GM23338 (cell line): ENCODE results near the gene CAMKK2. TPM values are rescaled to one million over a fixed set of nuclear protein-coding genes. Genes with fewer than 3 reads are reported as not detected.

ENCODE experiments used
- ATAC-seq: fragments of 200-7000 bp; cut with Tn5 transposase; 3 replicates; pipeline ENCODE4 v1.9.1; 2020
- DNase-seq: peaks from one replicate; pipeline ENCODE4 v3.0.0-alpha.2; 2015; ENCODE audit warnings: low spot score
- H2AFZ ChIP-seq: fragments of 200-600 bp; sonication (generic); 2 replicates; pipeline ENCODE4 v1.8.0; 2016; ENCODE audit warnings: antibody characterized with exemption, mild to moderate bottlenecking, moderate library complexity
- H3F3A ChIP-seq: fragments of 200-600 bp; sonication (generic); replicated peaks from 2 replicates; pipeline ENCODE4 v1.8.0; 2017; ENCODE audit warnings: antibody characterized with exemption, mixed run types, low read depth
- H3K27ac ChIP-seq: fragments of 200-600 bp; sonication (generic); 2 replicates; pipeline ENCODE4 v1.6.1; 2016; ENCODE audit warnings: low read depth
- H3K27me3 ChIP-seq: fragments of 200-600 bp; sonication (generic); 2 replicates; pipeline ENCODE4 v1.8.0; 2016; ENCODE audit warnings: mild to moderate bottlenecking, mixed run types, moderate library complexity; ENCODE audit not compliant: insufficient read depth
- H3K36me3 ChIP-seq: fragments of 200-600 bp; sonication (generic); 2 replicates; pipeline ENCODE4 v1.8.0; 2016; ENCODE audit warnings: mild to moderate bottlenecking; ENCODE audit not compliant: insufficient read depth
- H3K4me1 ChIP-seq: fragments of 200-600 bp; sonication (generic); 2 replicates; pipeline ENCODE4 v1.8.0; 2016; ENCODE audit warnings: mild to moderate bottlenecking, moderate library complexity; ENCODE audit not compliant: insufficient read depth
- H3K4me2 ChIP-seq: fragments of 200-600 bp; sonication (generic); 2 replicates; pipeline ENCODE4 v1.7.1; 2017; ENCODE audit warnings: mixed run types
- H3K4me3 ChIP-seq: fragments of 200-600 bp; sonication (generic); 2 replicates; pipeline ENCODE4 v1.6.1; 2016; ENCODE audit warnings: mixed run types
- H3K79me2 ChIP-seq: fragments of 200-600 bp; sonication (generic); replicated peaks from 2 replicates; pipeline ENCODE4 v1.8.0; 2017; ENCODE audit warnings: mild to moderate bottlenecking; ENCODE audit not compliant: insufficient read depth
- H3K9me2 ChIP-seq: fragments of 200-600 bp; sonication (generic); 2 replicates; pipeline ENCODE4 v1.8.0; 2017; ENCODE audit not compliant: insufficient read depth
- H4K20me1 ChIP-seq: fragments of 200-600 bp; sonication (generic); replicated peaks from 2 replicates; pipeline ENCODE4 v1.8.0; 2017; ENCODE audit warnings: mild to moderate bottlenecking; ENCODE audit not compliant: insufficient read depth
- H3K27ac Mint-ChIP-seq: 2 replicates; pipeline ENCODE4 v1.8.0; 2020; ENCODE audit warnings: inconsistent platforms, mild to moderate bottlenecking, moderate library complexity, mixed read lengths
- H3K27me3 Mint-ChIP-seq: 3 replicates; pipeline ENCODE4 v1.8.0; 2022; ENCODE audit warnings: low read depth, mild to moderate bottlenecking, moderate library complexity, mixed read lengths, inconsistent platforms; ENCODE audit not compliant: insufficient read depth, poor library complexity
- H3K36me3 Mint-ChIP-seq: 3 replicates; pipeline ENCODE4 v1.8.0; 2021; ENCODE audit warnings: low read depth, mild to moderate bottlenecking, inconsistent platforms, moderate library complexity, mixed read lengths
- H3K4me1 Mint-ChIP-seq: 3 replicates; pipeline ENCODE4 v1.8.0; 2020; ENCODE audit warnings: mild to moderate bottlenecking, inconsistent platforms, mixed read lengths
- H3K4me3 Mint-ChIP-seq: 3 replicates; pipeline ENCODE4 v1.8.0; 2021; ENCODE audit warnings: moderate library complexity, mild to moderate bottlenecking, inconsistent platforms, mixed read lengths
- H3K9me3 Mint-ChIP-seq: 3 replicates; pipeline ENCODE4 v1.8.0; 2020; ENCODE audit warnings: moderate library complexity, mild to moderate bottlenecking, inconsistent platforms, mixed read lengths
- CREB1 ChIP-seq: fragments of 250-450 bp; sonication (Bioruptor Pico); IDR thresholded peaks from 2 replicates; pipeline ENCODE4 v1.5.0; 2020; ENCODE audit warnings: low read depth, mild to moderate bottlenecking, moderate library complexity
- EZH2 ChIP-seq: fragments of 200-600 bp; sonication (generic); IDR thresholded peaks from one replicate; pipeline ENCODE4 v1.8.0; 2017; ENCODE audit warnings: antibody characterized with exemption, mild to moderate bottlenecking, low read depth; ENCODE audit not compliant: unreplicated experiment
- EZH2phosphoT487 ChIP-seq: fragments of 200-600 bp; sonication (generic); IDR thresholded peaks from one replicate; pipeline ENCODE4 v1.8.1; 2018; ENCODE audit warnings: antibody characterized with exemption; ENCODE audit not compliant: unreplicated experiment
- JUNB ChIP-seq: IDR thresholded peaks from one replicate; pipeline ENCODE4 v1.6.1; 2016; ENCODE audit warnings: antibody characterized with exemption; ENCODE audit not compliant: unreplicated experiment
- NANOG ChIP-seq: IDR thresholded peaks from 2 replicates; pipeline ENCODE4 v1.6.1; 2016; ENCODE audit warnings: antibody characterized with exemption, borderline replicate concordance
- POLR2AphosphoS5 ChIP-seq: IDR thresholded peaks from 2 replicates; pipeline ENCODE4 v1.6.1; 2016; ENCODE audit warnings: antibody characterized with exemption, low read depth
- STAT1 ChIP-seq: IDR thresholded peaks from one replicate; pipeline ENCODE4 v1.6.1; 2016; ENCODE audit warnings: antibody characterized with exemption; ENCODE audit not compliant: unreplicated experiment
- ZNF114 ChIP-seq: fragments of 250-450 bp; sonication (Bioruptor Pico); IDR thresholded peaks from 2 replicates; pipeline ENCODE4 v1.5.0; 2020; ENCODE audit warnings: mild to moderate bottlenecking, moderate library complexity
- ZNF331 ChIP-seq: fragments of 250-450 bp; sonication (Bioruptor Pico); IDR thresholded peaks from 2 replicates; pipeline ENCODE4 v1.5.0; 2020; ENCODE audit warnings: low read depth, mild to moderate bottlenecking, moderate library complexity
- polyA plus RNA-seq: library from polyadenylated mRNA; unstranded; fragments of >200 nt; fragmentation: Nextera tagmentation; extraction: Ambion mirVana; gene quantifications from 2 replicates; pipeline ENCODE4 v1.2.1, GENCODE V29; 2016
- total RNA-seq: library from RNA; depleted of rRNA; stranded (reverse); fragments of >200 nt; shearing (Covaris generic); gene quantifications from 2 replicates; pipeline ENCODE4 v1.2.3, GENCODE V29; 2014
- TF ChIP-seq, protein P1 (sequence below): IDR thresholded peaks from 2 replicates; pipeline ENCODE4 v1.6.1; 2016; ENCODE audit warnings: antibody characterized with exemption
- TF ChIP-seq, protein P2 (sequence below), 2 experiments: fragments of 200-600 bp in 1 of 2; sonication (generic) in 1 of 2; conservative IDR thresholded peaks; 2 replicates each; pipeline versions ENCODE4 v1.5.1 to v1.6.1; 2016 to 2017; ENCODE audit warnings: antibody characterized with exemption in 2 of 2, low read depth in 2 of 2, mild to moderate bottlenecking in 2 of 2, moderate library complexity in 1 of 2
- TF ChIP-seq, protein P3 (sequence below): IDR thresholded peaks from one replicate; pipeline ENCODE4 v1.6.1; 2018; ENCODE audit warnings: antibody characterized with exemption; ENCODE audit not compliant: unreplicated experiment
- TF ChIP-seq, protein P4 (sequence below): fragments of 250-450 bp; sonication (Bioruptor Pico); IDR thresholded peaks from 2 replicates; pipeline ENCODE4 v1.5.0; 2020; ENCODE audit warnings: mild to moderate bottlenecking, moderate library complexity

The CAMKK2 gene
- total and polyA plus RNA-seq, 2 experiments from 2014 or later = 10.3 to 26.4 TPM

DNA sequence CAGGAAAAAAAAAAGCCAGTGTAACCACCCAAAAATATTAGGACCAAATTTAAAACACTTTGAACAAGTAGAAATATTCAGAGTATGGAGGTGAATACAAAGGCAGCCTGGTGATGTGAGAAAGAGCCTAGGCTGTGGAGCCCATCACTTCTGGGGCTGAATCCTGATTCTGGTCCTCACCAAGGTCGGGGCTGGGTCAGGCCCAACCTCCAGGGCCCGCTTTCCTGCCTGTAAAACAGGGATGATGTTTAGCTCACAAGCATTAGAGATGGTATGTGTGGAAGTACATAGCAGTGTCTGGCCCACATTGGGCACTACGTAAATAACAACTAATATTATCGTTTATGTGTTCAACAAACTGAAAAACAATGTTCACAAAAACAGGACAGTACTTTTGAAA, 7.8 kb upstream of the CAMKK2 start:
- ATAC-seq (no peak), DNase-seq (no peak)
- peaks cover 1% of the 10 kb centered on the region for H3K27me3 Mint-ChIP-seq
- Histone ChIP-seq H3K36me3 (no peaks in the 10 kb centered on the region), H3K79me2 (no peaks in the 10 kb centered on the region), H3K27ac (no peak overlapping the region), H4K20me1 (no peaks in the 10 kb centered on the region), H3K4me2 (no peak overlapping the region), H3F3A (no peaks in the 10 kb centered on the region), H2AFZ (no peak overlapping the region), H3K9me2 (no peaks in the 10 kb centered on the region), H3K27me3 (no peaks in the 10 kb centered on the region), H3K4me1 (no peaks in the 10 kb centered on the region), H3K4me3 (no peak overlapping the region)
- H3K9me3 Mint-ChIP-seq = no peaks in the 10 kb centered on the region
- no peak overlapping the region for H3K27ac Mint-ChIP-seq
- no peak overlapping the region for H3K4me3 Mint-ChIP-seq
- peaks cover 13% of the 10 kb centered on the region for H3K36me3 Mint-ChIP-seq
- H3K4me1 Mint-ChIP-seq = no peaks in the 10 kb centered on the region; the same call in 2 of the 3 replicates
- TF ChIP-seq STAT1 (no peak), EZH2 (no peak), CREB1 (CRISPR knock-in tag) (no peak), EZH2phosphoT487 (no peak), NANOG (no peak), ZNF114 (CRISPR knock-in tag) (no peak), JUNB (no peak), ZNF331 (no peak), POLR2AphosphoS5 (no peak)
- TF ChIP-seq, protein P1, sequence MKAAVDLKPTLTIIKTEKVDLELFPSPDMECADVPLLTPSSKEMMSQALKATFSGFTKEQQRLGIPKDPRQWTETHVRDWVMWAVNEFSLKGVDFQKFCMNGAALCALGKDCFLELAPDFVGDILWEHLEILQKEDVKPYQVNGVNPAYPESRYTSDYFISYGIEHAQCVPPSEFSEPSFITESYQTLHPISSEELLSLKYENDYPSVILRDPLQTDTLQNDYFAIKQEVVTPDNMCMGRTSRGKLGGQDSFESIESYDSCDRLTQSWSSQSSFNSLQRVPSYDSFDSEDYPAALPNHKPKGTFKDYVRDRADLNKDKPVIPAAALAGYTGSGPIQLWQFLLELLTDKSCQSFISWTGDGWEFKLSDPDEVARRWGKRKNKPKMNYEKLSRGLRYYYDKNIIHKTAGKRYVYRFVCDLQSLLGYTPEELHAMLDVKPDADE = no peak
- TF ChIP-seq, protein P2, sequence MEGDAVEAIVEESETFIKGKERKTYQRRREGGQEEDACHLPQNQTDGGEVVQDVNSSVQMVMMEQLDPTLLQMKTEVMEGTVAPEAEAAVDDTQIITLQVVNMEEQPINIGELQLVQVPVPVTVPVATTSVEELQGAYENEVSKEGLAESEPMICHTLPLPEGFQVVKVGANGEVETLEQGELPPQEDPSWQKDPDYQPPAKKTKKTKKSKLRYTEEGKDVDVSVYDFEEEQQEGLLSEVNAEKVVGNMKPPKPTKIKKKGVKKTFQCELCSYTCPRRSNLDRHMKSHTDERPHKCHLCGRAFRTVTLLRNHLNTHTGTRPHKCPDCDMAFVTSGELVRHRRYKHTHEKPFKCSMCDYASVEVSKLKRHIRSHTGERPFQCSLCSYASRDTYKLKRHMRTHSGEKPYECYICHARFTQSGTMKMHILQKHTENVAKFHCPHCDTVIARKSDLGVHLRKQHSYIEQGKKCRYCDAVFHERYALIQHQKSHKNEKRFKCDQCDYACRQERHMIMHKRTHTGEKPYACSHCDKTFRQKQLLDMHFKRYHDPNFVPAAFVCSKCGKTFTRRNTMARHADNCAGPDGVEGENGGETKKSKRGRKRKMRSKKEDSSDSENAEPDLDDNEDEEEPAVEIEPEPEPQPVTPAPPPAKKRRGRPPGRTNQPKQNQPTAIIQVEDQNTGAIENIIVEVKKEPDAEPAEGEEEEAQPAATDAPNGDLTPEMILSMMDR (conservative IDR thresholded peaks at IDR 0.05; ENCODE audit: low read depth in 2 of 2) = no peak
- TF ChIP-seq, protein P3, sequence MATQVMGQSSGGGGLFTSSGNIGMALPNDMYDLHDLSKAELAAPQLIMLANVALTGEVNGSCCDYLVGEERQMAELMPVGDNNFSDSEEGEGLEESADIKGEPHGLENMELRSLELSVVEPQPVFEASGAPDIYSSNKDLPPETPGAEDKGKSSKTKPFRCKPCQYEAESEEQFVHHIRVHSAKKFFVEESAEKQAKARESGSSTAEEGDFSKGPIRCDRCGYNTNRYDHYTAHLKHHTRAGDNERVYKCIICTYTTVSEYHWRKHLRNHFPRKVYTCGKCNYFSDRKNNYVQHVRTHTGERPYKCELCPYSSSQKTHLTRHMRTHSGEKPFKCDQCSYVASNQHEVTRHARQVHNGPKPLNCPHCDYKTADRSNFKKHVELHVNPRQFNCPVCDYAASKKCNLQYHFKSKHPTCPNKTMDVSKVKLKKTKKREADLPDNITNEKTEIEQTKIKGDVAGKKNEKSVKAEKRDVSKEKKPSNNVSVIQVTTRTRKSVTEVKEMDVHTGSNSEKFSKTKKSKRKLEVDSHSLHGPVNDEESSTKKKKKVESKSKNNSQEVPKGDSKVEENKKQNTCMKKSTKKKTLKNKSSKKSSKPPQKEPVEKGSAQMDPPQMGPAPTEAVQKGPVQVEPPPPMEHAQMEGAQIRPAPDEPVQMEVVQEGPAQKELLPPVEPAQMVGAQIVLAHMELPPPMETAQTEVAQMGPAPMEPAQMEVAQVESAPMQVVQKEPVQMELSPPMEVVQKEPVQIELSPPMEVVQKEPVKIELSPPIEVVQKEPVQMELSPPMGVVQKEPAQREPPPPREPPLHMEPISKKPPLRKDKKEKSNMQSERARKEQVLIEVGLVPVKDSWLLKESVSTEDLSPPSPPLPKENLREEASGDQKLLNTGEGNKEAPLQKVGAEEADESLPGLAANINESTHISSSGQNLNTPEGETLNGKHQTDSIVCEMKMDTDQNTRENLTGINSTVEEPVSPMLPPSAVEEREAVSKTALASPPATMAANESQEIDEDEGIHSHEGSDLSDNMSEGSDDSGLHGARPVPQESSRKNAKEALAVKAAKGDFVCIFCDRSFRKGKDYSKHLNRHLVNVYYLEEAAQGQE = no peak
- TF ChIP-seq, protein P4, sequence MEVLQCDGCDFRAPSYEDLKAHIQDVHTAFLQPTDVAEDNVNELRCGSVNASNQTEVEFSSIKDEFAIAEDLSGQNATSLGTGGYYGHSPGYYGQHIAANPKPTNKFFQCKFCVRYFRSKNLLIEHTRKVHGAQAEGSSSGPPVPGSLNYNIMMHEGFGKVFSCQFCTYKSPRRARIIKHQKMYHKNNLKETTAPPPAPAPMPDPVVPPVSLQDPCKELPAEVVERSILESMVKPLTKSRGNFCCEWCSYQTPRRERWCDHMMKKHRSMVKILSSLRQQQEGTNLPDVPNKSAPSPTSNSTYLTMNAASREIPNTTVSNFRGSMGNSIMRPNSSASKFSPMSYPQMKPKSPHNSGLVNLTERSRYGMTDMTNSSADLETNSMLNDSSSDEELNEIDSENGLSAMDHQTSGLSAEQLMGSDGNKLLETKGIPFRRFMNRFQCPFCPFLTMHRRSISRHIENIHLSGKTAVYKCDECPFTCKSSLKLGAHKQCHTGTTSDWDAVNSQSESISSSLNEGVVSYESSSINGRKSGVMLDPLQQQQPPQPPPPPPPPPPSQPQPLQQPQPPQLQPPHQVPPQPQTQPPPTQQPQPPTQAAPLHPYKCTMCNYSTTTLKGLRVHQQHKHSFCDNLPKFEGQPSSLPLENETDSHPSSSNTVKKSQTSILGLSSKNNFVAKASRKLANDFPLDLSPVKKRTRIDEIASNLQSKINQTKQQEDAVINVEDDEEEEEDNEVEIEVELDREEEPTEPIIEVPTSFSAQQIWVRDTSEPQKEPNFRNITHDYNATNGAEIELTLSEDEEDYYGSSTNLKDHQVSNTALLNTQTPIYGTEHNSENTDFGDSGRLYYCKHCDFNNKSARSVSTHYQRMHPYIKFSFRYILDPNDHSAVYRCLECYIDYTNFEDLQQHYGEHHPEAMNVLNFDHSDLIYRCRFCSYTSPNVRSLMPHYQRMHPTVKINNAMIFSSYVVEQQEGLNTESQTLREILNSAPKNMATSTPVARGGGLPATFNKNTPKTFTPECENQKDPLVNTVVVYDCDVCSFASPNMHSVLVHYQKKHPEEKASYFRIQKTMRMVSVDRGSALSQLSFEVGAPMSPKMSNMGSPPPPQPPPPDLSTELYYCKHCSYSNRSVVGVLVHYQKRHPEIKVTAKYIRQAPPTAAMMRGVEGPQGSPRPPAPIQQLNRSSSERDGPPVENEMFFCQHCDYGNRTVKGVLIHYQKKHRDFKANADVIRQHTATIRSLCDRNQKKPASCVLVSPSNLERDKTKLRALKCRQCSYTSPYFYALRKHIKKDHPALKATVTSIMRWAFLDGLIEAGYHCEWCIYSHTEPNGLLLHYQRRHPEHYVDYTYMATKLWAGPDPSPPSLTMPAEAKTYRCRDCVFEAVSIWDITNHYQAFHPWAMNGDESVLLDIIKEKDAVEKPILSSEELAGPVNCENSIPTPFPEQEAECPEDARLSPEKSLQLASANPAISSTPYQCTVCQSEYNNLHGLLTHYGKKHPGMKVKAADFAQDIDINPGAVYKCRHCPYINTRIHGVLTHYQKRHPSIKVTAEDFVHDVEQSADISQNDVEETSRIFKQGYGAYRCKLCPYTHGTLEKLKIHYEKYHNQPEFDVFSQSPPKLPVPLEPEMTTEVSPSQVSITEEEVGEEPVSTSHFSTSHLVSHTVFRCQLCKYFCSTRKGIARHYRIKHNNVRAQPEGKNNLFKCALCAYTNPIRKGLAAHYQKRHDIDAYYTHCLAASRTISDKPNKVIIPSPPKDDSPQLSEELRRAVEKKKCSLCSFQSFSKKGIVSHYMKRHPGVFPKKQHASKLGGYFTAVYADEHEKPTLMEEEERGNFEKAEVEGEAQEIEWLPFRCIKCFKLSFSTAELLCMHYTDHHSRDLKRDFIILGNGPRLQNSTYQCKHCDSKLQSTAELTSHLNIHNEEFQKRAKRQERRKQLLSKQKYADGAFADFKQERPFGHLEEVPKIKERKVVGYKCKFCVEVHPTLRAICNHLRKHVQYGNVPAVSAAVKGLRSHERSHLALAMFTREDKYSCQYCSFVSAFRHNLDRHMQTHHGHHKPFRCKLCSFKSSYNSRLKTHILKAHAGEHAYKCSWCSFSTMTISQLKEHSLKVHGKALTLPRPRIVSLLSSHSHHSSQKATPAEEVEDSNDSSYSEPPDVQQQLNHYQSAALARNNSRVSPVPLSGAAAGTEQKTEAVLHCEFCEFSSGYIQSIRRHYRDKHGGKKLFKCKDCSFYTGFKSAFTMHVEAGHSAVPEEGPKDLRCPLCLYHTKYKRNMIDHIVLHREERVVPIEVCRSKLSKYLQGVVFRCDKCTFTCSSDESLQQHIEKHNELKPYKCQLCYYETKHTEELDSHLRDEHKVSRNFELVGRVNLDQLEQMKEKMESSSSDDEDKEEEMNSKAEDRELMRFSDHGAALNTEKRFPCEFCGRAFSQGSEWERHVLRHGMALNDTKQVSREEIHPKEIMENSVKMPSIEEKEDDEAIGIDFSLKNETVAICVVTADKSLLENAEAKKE (CRISPR knock-in tag) = no peak
